ENCODE results near the gene IMP3.

The IMP3 gene

DNA sequence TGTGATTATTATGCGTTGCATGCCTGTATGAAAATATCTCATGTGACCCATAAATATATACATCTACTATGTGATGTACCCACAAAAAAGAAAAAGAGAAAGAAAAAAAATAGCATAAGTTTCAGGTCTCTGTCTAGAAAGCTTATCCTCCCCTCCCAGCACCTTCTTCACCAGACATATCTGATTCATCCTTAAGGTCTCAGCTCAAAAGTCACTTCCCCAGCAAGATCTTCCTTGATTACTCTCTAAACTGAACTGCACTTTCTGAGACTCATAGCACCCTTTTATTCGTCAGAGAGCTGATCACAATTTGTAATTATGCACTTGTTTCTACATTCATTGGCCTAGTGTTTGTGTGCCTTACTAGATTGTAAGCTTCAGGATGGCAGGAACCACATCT, 49.8 kb downstream of the IMP3 start:
- Histone ChIP-seq H3K27ac (ENCODE audit: low read length, poor library complexity, severe bottlenecking) (no peak overlapping the region), H3K9ac (ENCODE audit: low read length) (no peak overlapping the region), H2BK12ac (ENCODE audit: low read length in 2 of 2) (no peak overlapping the region), H2AFZ (ENCODE audit: low read depth, low read length) (no peak overlapping the region), H3K23ac (ENCODE audit: low read length in 2 of 2) (no peak overlapping the region), H3K4ac (ENCODE audit: low read depth in 1 of 2, low read length in 2 of 2) (no peak overlapping the region), H2BK15ac (ENCODE audit: low read depth, poor library complexity, severe bottlenecking) (no peak overlapping the region), H3K79me1 (replicated peaks; ENCODE audit: low read length, poor library complexity, severe bottlenecking) (peaks cover 6% of the 10 kb centered on the region), H3K36me3 (ENCODE audit: control insufficient read depth in 1 of 2, insufficient read depth in 2 of 2, low read depth in 1 of 2, low read length in 2 of 2) (peaks cover 9 to 41% of the 10 kb centered on the region in 2 experiments), H4K91ac (ENCODE audit: low read length) (no peak overlapping the region), H3K27me3 (ENCODE audit: control insufficient read depth in 1 of 2, insufficient read depth in 1 of 2, low read length in 2 of 2) (no peaks in the 10 kb centered on the region), H2AK5ac (ENCODE audit: low read length, severe bottlenecking) (no peak overlapping the region), H4K8ac (ENCODE audit: low read length) (no peak overlapping the region), H3K14ac (ENCODE audit: low read length in 2 of 2) (no peak overlapping the region), H3K4me3 (ENCODE audit: insufficient read depth in 1 of 2, low read depth in 1 of 2, low read length in 2 of 2) (no peak overlapping the region), H2BK120ac (ENCODE audit: low read depth, low read length) (no peak overlapping the region), H3K9me3 (ENCODE audit: control insufficient read depth, low read length) (no peaks in the 10 kb centered on the region), H3K4me1 (ENCODE audit: control insufficient read depth, insufficient read depth, low read depth, low read length) (no peaks in the 10 kb centered on the region), H3K4me2 (ENCODE audit: low read length, poor library complexity, severe bottlenecking) (no peak overlapping the region), H2BK5ac (ENCODE audit: low read depth, low read length, poor library complexity, severe bottlenecking) (no peak overlapping the region), H3K18ac (ENCODE audit: low read depth in 1 of 2, low read length in 2 of 2) (no peak overlapping the region)
- WGBS, result 100% methylated on average over 1 of the region's 2 CpGs
- DNase-seq, result no peak
